Keratinocyte (primary cell): ENCODE data around the gene MRO. TPM values are rescaled to one million over a fixed set of nuclear protein-coding genes. Genes with fewer than 3 reads are reported as not detected.
A peak's percentile ranks its signal among the peaks of the same experiment; 100 is the strongest.
"Not testable (repeated sequence)": the region's sequence is repeated elsewhere in the genome, so short reads cannot be mapped to it uniquely, and the experiment has no call there.

Experiments
- DNase-seq: peaks from one replicate; pipeline ENCODE4 v3.0.0-alpha.2; 2011; ENCODE audit warnings: low read depth, missing footprints, low spot score
- FAIRE-seq: peaks from 2 replicates; lab custom pipeline; 2011; peaks lifted over from hg19 to GRCh38; lab: Jason Lieb, UNC
- H2AFZ ChIP-seq: 2 replicates; pipeline ENCODE4 v1.6.0; 2012; ENCODE audit warnings: low read length, control low read depth, inconsistent platforms; ENCODE audit not compliant: control insufficient read depth
- H3K27ac ChIP-seq: 2 replicates; pipeline ENCODE4 v1.5.1; 2011; ENCODE audit warnings: low read length; ENCODE audit not compliant: control insufficient read depth, insufficient read depth
- H3K27me3 ChIP-seq: 3 replicates; pipeline ENCODE4 v1.6.0; 2011; ENCODE audit warnings: low read length; ENCODE audit not compliant: control insufficient read depth, insufficient read depth; ENCODE audit errors: extremely low read depth
- H3K36me3 ChIP-seq, 2 experiments: 2 replicates in 1 of 2; 3 replicates in 1 of 2; pipeline ENCODE4 v1.5.1; 2011; ENCODE audit warnings: low read length in 2 of 2, mild to moderate bottlenecking in 1 of 2; ENCODE audit not compliant: control insufficient read depth in 2 of 2, insufficient read depth in 2 of 2; ENCODE audit errors: extremely low read depth in 1 of 2
- H3K4me1 ChIP-seq: 3 replicates; pipeline ENCODE4 v1.5.1; 2011; ENCODE audit warnings: low read length; ENCODE audit not compliant: control insufficient read depth, insufficient read depth; ENCODE audit errors: extremely low read depth
- H3K4me2 ChIP-seq: 3 replicates; pipeline ENCODE4 v1.6.0; 2011; ENCODE audit warnings: low read depth, low read length; ENCODE audit not compliant: control insufficient read depth, insufficient read depth; ENCODE audit errors: extremely low read depth
- H3K4me3 ChIP-seq, 3 experiments: fragments of 200-600 bp in 1 of 3; sonication (generic) in 1 of 3; 2 replicates in 2 of 3; 3 replicates in 1 of 3; pipeline ENCODE4 v1.5.1; 2011 to 2016; ENCODE audit warnings: low read length in 3 of 3, mild to moderate bottlenecking in 3 of 3, control low read depth in 2 of 3, inconsistent platforms in 1 of 3, low read depth in 1 of 3, mixed read lengths in 1 of 3, mixed run types in 1 of 3, moderate library complexity in 1 of 3; ENCODE audit not compliant: control insufficient read depth in 2 of 3, insufficient read depth in 2 of 3; ENCODE audit errors: extremely low read depth in 1 of 3
- H3K79me2 ChIP-seq: 2 replicates; pipeline ENCODE4 v1.6.0; 2012; ENCODE audit warnings: low read length; ENCODE audit not compliant: control insufficient read depth, insufficient read depth
- H3K9ac ChIP-seq: 3 replicates; pipeline ENCODE4 v1.6.0; 2011; ENCODE audit warnings: low read length; ENCODE audit not compliant: control insufficient read depth, insufficient read depth; ENCODE audit errors: extremely low read depth
- H3K9me1 ChIP-seq: 3 replicates; pipeline ENCODE4 v1.6.0; 2011; ENCODE audit warnings: low read length; ENCODE audit not compliant: control insufficient read depth, insufficient read depth; ENCODE audit errors: extremely low read depth
- H3K9me3 ChIP-seq: 2 replicates; pipeline ENCODE4 v1.5.1; 2012; ENCODE audit warnings: low read depth, low read length; ENCODE audit not compliant: control insufficient read depth
- H4K20me1 ChIP-seq: 3 replicates; pipeline ENCODE4 v1.6.0; 2011; ENCODE audit warnings: low read length; ENCODE audit not compliant: control insufficient read depth, insufficient read depth; ENCODE audit errors: extremely low read depth
- CTCF ChIP-seq, 3 experiments: IDR thresholded peaks in 1 of 3; conservative IDR thresholded peaks in 1 of 3; optimal IDR thresholded peaks in 1 of 3; 2 replicates in 2 of 3; 3 replicates in 1 of 3; pipeline versions ENCODE3 to v1.5.1; 2011; ENCODE audit warnings: low read length in 3 of 3, mild to moderate bottlenecking in 3 of 3, moderate library complexity in 2 of 3, control low read depth in 1 of 3, inconsistent platforms in 1 of 3; ENCODE audit not compliant: insufficient read depth in 2 of 3; ENCODE audit errors: extremely low read depth in 1 of 3
- EZH2 ChIP-seq: IDR thresholded peaks from one replicate; pipeline ENCODE4 v1.6.1; 2012; ENCODE audit warnings: inconsistent platforms, mild to moderate bottlenecking, low read length, moderate library complexity
- dilution Hi-C: fragments of 300-500 bp; cut with MboI; formaldehyde crosslinking; loops from one replicate; pipeline ENCODE4 v1.7.0; 2020; ENCODE audit warnings: low sequenced_read_pairs; ENCODE audit not compliant: extremely low pct_ligation_motif_present
- polyA plus RNA-seq, 5 experiments: library from polyadenylated mRNA; depleted of rRNA in 3 of 5; stranded (reverse) in 3 of 5; stranded (forward) in 1 of 5; unstranded in 1 of 5; fragments of >200 nt; gene quantifications; 1 replicate in 1 of 5; 2 replicates in 3 of 5; 3 replicates in 1 of 5; pipeline versions ENCODE4 v1.2.1 to v1.2.3, GENCODE V29; 2011 to 2012; ENCODE audit warnings: missing spikeins in 2 of 5, low read depth in 1 of 5, low replicate concordance in 1 of 5

Gene MRO
- polyA plus RNA-seq, 1 donor (not counting 4 experiments of a cell fraction or from before 2014, with no cell fraction given), result not detected

- DNase-seq (no peak), FAIRE-seq (no peak)
- Histone ChIP-seq H3K27me3 (no peaks in the 10 kb centered on the region), H3K4me3 (no peak overlapping the region), H3K79me2 (no peaks in the 10 kb centered on the region), H4K20me1 (no peaks in the 10 kb centered on the region), H3K9me1 (no peaks in the 10 kb centered on the region), H3K4me1 (peaks cover 14% of the 10 kb centered on the region), H3K36me3 (no peaks in the 10 kb centered on the region), H3K27ac (no peak overlapping the region), H2AFZ (no peak overlapping the region), H3K9me3 (no peaks in the 10 kb centered on the region), H3K9ac (no peak overlapping the region), H3K4me2 (no peak overlapping the region)
- dilution Hi-C loops, result no loop called here
- TF ChIP-seq CTCF (optimal IDR thresholded peaks at IDR 0.05 in 1 of 3, IDR thresholded peaks at IDR 0.05 in 1 of 3, conservative IDR thresholded peaks at IDR 0.05 in 1 of 3; ENCODE audit: extremely low read depth in 1 of 3, insufficient read depth in 2 of 3, low read length in 3 of 3) (no peak), EZH2 (no peak)
Measured at GRCh38 chr18:50839341-50839740, 19.5 kb upstream of the MRO start.

- Histone ChIP-seq H3K79me2 (no peaks in the 10 kb centered on the region), H3K9me1 (no peaks in the 10 kb centered on the region), H3K27me3 (no peaks in the 10 kb centered on the region), H3K9ac (no peak overlapping the region), H3K36me3 (no peaks in the 10 kb centered on the region), H4K20me1 (no peaks in the 10 kb centered on the region), H3K4me2 (peak overlapping the region; percentile 1), H3K4me1 (peaks cover 14% of the 10 kb centered on the region), H3K9me3 (no peaks in the 10 kb centered on the region), H3K4me3 (no peak overlapping the region), H2AFZ (no peak overlapping the region), H3K27ac (no peak overlapping the region)
- peak; percentile 9 for FAIRE-seq
- peak; percentile 42 for DNase-seq
- TF ChIP-seq CTCF (optimal IDR thresholded peaks at IDR 0.05 in 1 of 3, IDR thresholded peaks at IDR 0.05 in 1 of 3, conservative IDR thresholded peaks at IDR 0.05 in 1 of 3; ENCODE audit: extremely low read depth in 1 of 3, insufficient read depth in 2 of 3, low read length in 3 of 3) (no peak), EZH2 (no peak)
- dilution Hi-C loops, result no loop called here
Measured at GRCh38 chr18:50836521-50836957, 16.7 kb upstream of the MRO start.

- H3K27ac ChIP-seq, H3K36me3 ChIP-seq, H4K20me1 ChIP-seq, H3K4me3 ChIP-seq, FAIRE-seq, H3K9me1 ChIP-seq, H3K27me3 ChIP-seq, H3K79me2 ChIP-seq, H3K4me2 ChIP-seq, DNase-seq, H2AFZ ChIP-seq, dilution Hi-C loops, H3K9me3 ChIP-seq, H3K9ac ChIP-seq: not testable (repeated sequence)
- peaks cover 14% of the 10 kb centered on the region for H3K4me1 ChIP-seq
Measured at GRCh38 chr18:50833496-50833895, 13.7 kb upstream of the MRO start.
